GM21390 (cell line): ENCODE measurements around the gene ZNF592.
"Not testable (repeated sequence)": the region's sequence is repeated elsewhere in the genome, so short reads cannot be mapped to it uniquely, and the experiment has no call there.

Experiments
- ATAC-seq: cut with Tn5 transposase; IDR thresholded peaks from one replicate; pipeline ENCODE4 v1.9.1; 2021; ENCODE audit not compliant: unreplicated experiment

Gene ZNF592

GRCh38 chr15:84827246-84827645 lies 78.9 kb downstream of the ZNF592 start:
- no peak for ATAC-seq

GRCh38 chr15:84828086-84828908 lies 79.9 kb downstream of the ZNF592 start:
- ATAC-seq = no peak

GRCh38 chr15:84829428-84829827 lies 81.0 kb downstream of the ZNF592 start:
- ATAC-seq = no peak

- ATAC-seq = no peak
These were observed 81.6 kb downstream of the ZNF592 start for GRCh38 chr15:84830036-84830435.

- ATAC-seq = no peak
These were observed 82.6 kb downstream of the ZNF592 start for GRCh38 chr15:84831028-84831427.

GRCh38 chr15:84831613-84832012 lies 83.2 kb downstream of the ZNF592 start:
- no peak for ATAC-seq

- ATAC-seq = no peak
These were observed 84.2 kb downstream of the ZNF592 start for GRCh38 chr15:84832448-84833040.

GRCh38 chr15:84833447-84834228 lies 85.2 kb downstream of the ZNF592 start:
- ATAC-seq = no peak

- ATAC-seq = no peak
These were observed 86.0 kb downstream of the ZNF592 start for GRCh38 chr15:84834229-84834955.

- ATAC-seq = no peak
These were observed 86.6 kb downstream of the ZNF592 start for GRCh38 chr15:84834969-84835368.

- ATAC-seq = no peak
These were observed 87.4 kb downstream of the ZNF592 start for GRCh38 chr15:84835661-84836337.

GRCh38 chr15:84836844-84837243 lies 88.5 kb downstream of the ZNF592 start:
- ATAC-seq = no peak

- no peak for ATAC-seq
These were observed 91.3 kb downstream of the ZNF592 start for GRCh38 chr15:84839714-84840113.

- ATAC-seq = no peak
These were observed 91.9 kb downstream of the ZNF592 start for GRCh38 chr15:84840255-84840654.

- ATAC-seq = no peak
These were observed 92.5 kb downstream of the ZNF592 start for GRCh38 chr15:84840741-84841429.

GRCh38 chr15:84842781-84843180 lies 94.4 kb downstream of the ZNF592 start:
- no peak for ATAC-seq

- no peak for ATAC-seq
These were observed 96.6 kb downstream of the ZNF592 start for GRCh38 chr15:84844964-84845363.

GRCh38 chr15:84845631-84846030 lies 97.2 kb downstream of the ZNF592 start:
- not testable (repeated sequence) for ATAC-seq

- no peak for ATAC-seq
These were observed 97.9 kb downstream of the ZNF592 start for GRCh38 chr15:84846269-84846668.

- no peak for ATAC-seq
These were observed 99.0 kb downstream of the ZNF592 start for GRCh38 chr15:84847382-84847781.
